HepG2 (cell line): ENCODE data around the gene KCTD21. TPM values are rescaled to one million over a fixed set of nuclear protein-coding genes. Genes with fewer than 3 reads are reported as not detected.

Experiments used
- ATAC-seq: fragments of 200-7000 bp; cut with Tn5 transposase; 3 replicates; pipeline ENCODE4 v1.9.1; 2020; ENCODE audit warnings: mild to moderate bottlenecking, moderate library complexity
- BruUV-seq: library from RNA; stranded (reverse); fragments of 400-500 nt; replicated peaks from 2 replicates; lab custom pipeline; 2021; lab: Mats Ljungman, UMichigan
- CTCF ChIA-PET: fragments of 300-600 bp; formaldehyde crosslinking; extraction: SDS; loops from one replicate; lab custom pipeline; 2021; ENCODE audit warnings: low total read pairs, inconsistent platforms, low intra/inter-chr PET ratio; lab: Yijun Ruan, JAX
- POLR2A ChIA-PET: fragments of 350-600 bp; sonication (Branson Sonifier 250); formaldehyde crosslinking; loops from one replicate; lab custom pipeline; 2020; ENCODE audit warnings: antibody characterized with exemption, inconsistent platforms; lab: Yijun Ruan, JAX
- DNase-seq: peaks from one replicate; pipeline ENCODE4 v3.0.0-alpha.2; 2015; ENCODE audit warnings: low spot score
- FAIRE-seq: peaks from 3 replicates; lab custom pipeline; 2011; peaks lifted over from hg19 to GRCh38; lab: Jason Lieb, UNC
- H2AFZ ChIP-seq: one replicate; pipeline ENCODE4 v1.6.1; 2011; ENCODE audit warnings: low read length, inconsistent platforms
- H3K27ac ChIP-seq: fragments of 300-600 bp; 3 replicates; pipeline ENCODE4 v1.8.0; 2011; ENCODE audit warnings: mixed run types, mild to moderate bottlenecking, mixed read lengths, low read length, inconsistent platforms; ENCODE audit not compliant: insufficient read depth; ENCODE audit errors: extremely low read length
- H3K27me3 ChIP-seq, 2 experiments: fragments of 200-600 bp in 1 of 2; 2 replicates in 1 of 2; 3 replicates in 1 of 2; pipeline versions ENCODE4 v1.6.0 to v1.8.0; 2011; ENCODE audit warnings: low read length in 2 of 2, mild to moderate bottlenecking in 2 of 2, moderate library complexity in 2 of 2, inconsistent platforms in 1 of 2; ENCODE audit not compliant: insufficient read depth in 2 of 2, control insufficient read depth in 1 of 2
- H3K36me3 ChIP-seq, 2 experiments: fragments of 200-600 bp in 1 of 2; replicated peaks in 1 of 2; 2 replicates in 1 of 2; 3 replicates in 1 of 2; pipeline versions ENCODE4 v1.5.1 to v1.8.0; 2011; ENCODE audit warnings: low read length in 2 of 2, inconsistent platforms in 1 of 2; ENCODE audit not compliant: insufficient read depth in 2 of 2, control insufficient read depth in 1 of 2
- H3K4me1 ChIP-seq: 2 replicates; pipeline ENCODE4 v1.5.1; 2012; ENCODE audit warnings: low read length, inconsistent platforms; ENCODE audit not compliant: insufficient read depth
- H3K4me2 ChIP-seq: 2 replicates; pipeline ENCODE4 v1.6.0; 2011; ENCODE audit warnings: low read depth, low read length, inconsistent platforms
- H3K4me3 ChIP-seq, 3 experiments: fragments of 200-600 bp in 1 of 3; sonication (generic), shearing (Covaris generic) in 1 of 3; replicated peaks in 1 of 3; 2 replicates each; pipeline ENCODE4 v1.5.1; 2011 to 2016; ENCODE audit warnings: low read length in 3 of 3, inconsistent platforms in 2 of 3, low read depth in 2 of 3, mild to moderate bottlenecking in 2 of 3, control low read depth in 1 of 3, mixed read lengths in 1 of 3; ENCODE audit not compliant: insufficient read depth in 1 of 3
- H3K79me2 ChIP-seq: one replicate; pipeline ENCODE4 v1.6.1; 2011; ENCODE audit warnings: low read length, inconsistent platforms; ENCODE audit not compliant: insufficient read depth
- H3K9ac ChIP-seq: 2 replicates; pipeline ENCODE4 v1.6.0; 2011; ENCODE audit warnings: mild to moderate bottlenecking, low read depth, low read length, inconsistent platforms; ENCODE audit not compliant: insufficient read depth
- H3K9me3 ChIP-seq: 2 replicates; pipeline ENCODE4 v1.5.1; 2012; ENCODE audit warnings: mild to moderate bottlenecking, low read length
- H4K20me1 ChIP-seq: 2 replicates; pipeline ENCODE4 v1.6.0; 2011; ENCODE audit warnings: inconsistent platforms, mild to moderate bottlenecking, low read length, moderate library complexity; ENCODE audit not compliant: insufficient read depth
- AKAP8 ChIP-seq: sonication (generic); formaldehyde crosslinking; IDR thresholded peaks from 2 replicates; pipeline ENCODE4 v1.5.1; 2020; ENCODE audit warnings: mild to moderate bottlenecking, missing genetic modification reagents
- ATF7 ChIP-seq, 2 experiments: fragments of 450-650 bp in 1 of 2; sonication (generic) in 1 of 2; formaldehyde crosslinking in 1 of 2; IDR thresholded peaks; 2 replicates each; pipeline versions ENCODE4 v1.4.0 to v1.6.1; 2016 to 2020; ENCODE audit warnings: antibody characterized with exemption in 1 of 2, mild to moderate bottlenecking in 1 of 2, missing genetic modification reagents in 1 of 2
- ATM ChIP-seq: fragments of 450-650 bp; IDR thresholded peaks from 2 replicates; pipeline ENCODE4 v1.7.1; 2017; ENCODE audit warnings: mild to moderate bottlenecking, borderline replicate concordance
- BCL6 ChIP-seq: IDR thresholded peaks from 2 replicates; pipeline ENCODE4 v1.6.1; 2016; ENCODE audit warnings: missing genetic modification reagents, missing compliant biosample characterization
- GPBP1L1 ChIP-seq: sonication (generic); formaldehyde crosslinking; IDR thresholded peaks from 2 replicates; pipeline ENCODE4 v1.5.0; 2020; ENCODE audit warnings: mild to moderate bottlenecking, missing genetic modification reagents
- HOMEZ ChIP-seq: IDR thresholded peaks from 2 replicates; pipeline ENCODE4 v1.6.1; 2016; ENCODE audit warnings: low read depth
- MAF1 ChIP-seq: sonication (generic); formaldehyde crosslinking; IDR thresholded peaks from 2 replicates; pipeline ENCODE4 v1.5.0; 2020; ENCODE audit warnings: missing genetic modification reagents, borderline replicate concordance
- RELA ChIP-seq: sonication (generic); formaldehyde crosslinking; IDR thresholded peaks from 2 replicates; pipeline ENCODE4 v1.4.0; 2020; ENCODE audit warnings: missing genetic modification reagents
- SOX5 ChIP-seq: IDR thresholded peaks from 2 replicates; pipeline ENCODE4 v1.6.1; 2016; ENCODE audit warnings: borderline replicate concordance
- ZC3H13 ChIP-seq: sonication (generic); formaldehyde crosslinking; IDR thresholded peaks from 2 replicates; pipeline ENCODE4 v1.8.1; 2023; ENCODE audit warnings: mild to moderate bottlenecking, missing genetic modification reagents, moderate library complexity
- ZFAT ChIP-seq: sonication (generic); formaldehyde crosslinking; conservative IDR thresholded peaks from 2 replicates; pipeline ENCODE4 v1.8.1; 2023; ENCODE audit warnings: missing genetic modification reagents, inconsistent platforms
- ZNF234 ChIP-seq: sonication (generic); formaldehyde crosslinking; conservative IDR thresholded peaks from 2 replicates; pipeline ENCODE4 v1.5.1; 2020; ENCODE audit warnings: mild to moderate bottlenecking, missing genetic modification reagents
- ZNF251 ChIP-seq: sonication (generic); formaldehyde crosslinking; IDR thresholded peaks from 2 replicates; pipeline ENCODE4 v1.9.0; 2021; ENCODE audit warnings: mild to moderate bottlenecking, missing genetic modification reagents
- ZNF501 ChIP-seq: sonication (generic); formaldehyde crosslinking; IDR thresholded peaks from 2 replicates; pipeline ENCODE4 v1.5.1; 2020; ENCODE audit warnings: mild to moderate bottlenecking, moderate library complexity, missing genetic modification reagents
- ZNF543 ChIP-seq: sonication (generic); formaldehyde crosslinking; IDR thresholded peaks from 2 replicates; pipeline ENCODE4 v1.4.0; 2020; ENCODE audit warnings: mild to moderate bottlenecking, missing genetic modification reagents
- ZNF619 ChIP-seq: sonication (generic); formaldehyde crosslinking; IDR thresholded peaks from 2 replicates; pipeline ENCODE4 v1.4.0; 2020; ENCODE audit warnings: mild to moderate bottlenecking, missing genetic modification reagents
- WGBS: methylation state at CpG from one replicate; pipeline ENCODE4 v1.1.6; 2017; ENCODE audit warnings: low lambda C conversion rate; 5-methylcytosine and 5-hydroxymethylcytosine counted together
- in situ Hi-C: cut with HindIII; loops from 2 replicates; pipeline ENCODE4 v1.10.0; 2017; ENCODE audit warnings: low pct_unique_long_range_greater_than_20kb; ENCODE audit not compliant: extremely low pct_ligation_motif_present
- intact Hi-C: fragments of 100-400 bp; cut with micrococcal nuclease; formaldehyde crosslinking; loops from one replicate; pipeline ENCODE4 v1.10.0; 2022; ENCODE audit not compliant: unreplicated experiment
- polyA plus RNA-seq, 8 experiments: library from polyadenylated mRNA; depleted of rRNA in 3 of 8; stranded (reverse) in 7 of 8; unstranded in 1 of 8; fragments of >200 nt; fragmentation: Illumina TruSeq in 4 of 8; extraction: Trizol in 4 of 8; gene quantifications; 2 replicates each; pipeline versions ENCODE4 v1.2.1 to v1.2.3, GENCODE V29; 2011 to 2016; ENCODE audit warnings: low read depth in 4 of 8, missing spikeins in 1 of 8, mixed read lengths in 1 of 8; ENCODE audit not compliant: insufficient read depth in 1 of 8
- total RNA-seq, 5 experiments: library from RNA; depleted of rRNA; stranded (reverse); fragments of >200 nt; fragmentation: Illumina TruSeq; extraction: Trizol; gene quantifications; 2 replicates each; pipeline ENCODE4 v1.2.3, GENCODE V29; 2016; ENCODE audit warnings: low read depth in 1 of 5

Gene KCTD21
- total and polyA plus RNA-seq, 2 of the 13 experiments (the other 11 are each of a cell fraction or from before 2014, with no cell fraction given), result 3.1 to 13.5 TPM

GRCh38 chr11:78161346-78161745 is 27.1 kb downstream of the KCTD21 start:
- H3K79me2 ChIP-seq, result no peaks in the 10 kb centered on the region
- no peaks in the 10 kb centered on the region for H4K20me1 ChIP-seq
- no peak overlapping the region for H3K4me3 ChIP-seq
- H3K36me3 ChIP-seq, result no peaks in the 10 kb centered on the region
- no peak overlapping the region for H2AFZ ChIP-seq
- CTCF ChIA-PET, result no interaction called here
- intact Hi-C loops, result no loop called here
- in situ Hi-C loops, result no loop called here
- H3K9me3 ChIP-seq, result no peaks in the 10 kb centered on the region
- BruUV-seq, result no TSS peak
- DNase-seq (no peak), FAIRE-seq (no peak), ATAC-seq (no peak)
- H3K27me3 ChIP-seq, result no peaks in the 10 kb centered on the region
- 90% methylated on average over 2 of the region's 2 CpGs for whole genome bisulfite sequencing
- H3K9ac ChIP-seq, result no peak overlapping the region
- no peak overlapping the region for H3K27ac ChIP-seq
- no peak overlapping the region for H3K4me2 ChIP-seq
- POLR2A ChIA-PET, result no interaction called here
- H3K4me1 ChIP-seq, result peaks cover 50% of the 10 kb centered on the region
- TF ChIP-seq ZFAT (CRISPR knock-in tag) (no peak), ZNF501 (no peak), RELA (CRISPR knock-in tag) (no peak), ZNF543 (CRISPR knock-in tag) (no peak), ZNF619 (no peak), BCL6 (CRISPR knock-in tag) (no peak), AKAP8 (no peak), ZC3H13 (no peak), MAF1 (no peak), SOX5 (CRISPR knock-in tag) (no peak), HOMEZ (CRISPR knock-in tag) (no peak), GPBP1L1 (no peak), ZNF234 (CRISPR knock-in tag) (no peak), ATM (no peak), ATF7 (IDR thresholded peaks at IDR 0.05) (no peak), ATF7 (CRISPR knock-in tag; IDR thresholded peaks at IDR 0.05) (no peak), ZNF251 (no peak)
